Measurements from ENCODE around the gene ERICH3.

The ERICH3 gene

DNA sequence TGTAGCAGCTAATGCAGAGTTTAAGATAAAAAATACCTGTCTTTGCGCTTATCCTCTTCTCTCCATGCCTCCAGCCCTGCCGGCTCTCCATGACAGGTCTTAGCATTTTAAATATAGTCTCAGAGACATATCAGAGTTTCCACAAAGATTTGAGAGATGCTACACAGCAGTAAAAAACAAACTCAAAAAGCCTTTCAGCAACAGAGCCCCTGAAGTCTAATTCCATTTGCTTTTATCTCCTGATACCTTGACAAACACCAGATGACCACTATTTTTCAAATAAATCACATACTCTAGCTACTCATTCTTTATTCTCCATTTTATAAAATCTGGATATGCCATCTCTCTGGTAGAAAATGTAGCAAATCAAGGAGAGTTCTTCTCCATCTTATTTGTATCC is 81.6 kb downstream of the ERICH3 start:
- in situ Hi-C loops (cut with MboI; ENCODE audit: low sequenced_read_pairs), result no loop called here

DNA sequence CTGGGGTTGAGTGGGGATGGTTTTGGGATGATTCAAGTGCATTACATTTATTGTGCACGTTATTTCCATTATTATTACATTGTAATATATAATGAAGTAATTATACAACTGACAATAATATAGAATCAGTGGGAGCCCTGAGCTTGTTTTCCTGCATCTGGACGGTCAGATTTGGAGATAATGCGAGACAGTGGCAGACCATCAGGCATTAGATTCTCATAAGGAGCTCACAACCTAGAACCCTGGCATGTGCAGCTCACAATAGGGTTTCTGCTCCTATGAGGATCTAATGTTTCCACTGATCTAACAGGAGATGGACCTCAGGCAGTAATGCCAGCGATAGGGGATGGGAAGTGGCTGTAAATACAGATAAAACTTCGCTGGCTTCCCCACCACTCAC is 83.3 kb downstream of the ERICH3 start:
- in situ Hi-C loops (cut with MboI; ENCODE audit: low sequenced_read_pairs), result no loop called here

DNA sequence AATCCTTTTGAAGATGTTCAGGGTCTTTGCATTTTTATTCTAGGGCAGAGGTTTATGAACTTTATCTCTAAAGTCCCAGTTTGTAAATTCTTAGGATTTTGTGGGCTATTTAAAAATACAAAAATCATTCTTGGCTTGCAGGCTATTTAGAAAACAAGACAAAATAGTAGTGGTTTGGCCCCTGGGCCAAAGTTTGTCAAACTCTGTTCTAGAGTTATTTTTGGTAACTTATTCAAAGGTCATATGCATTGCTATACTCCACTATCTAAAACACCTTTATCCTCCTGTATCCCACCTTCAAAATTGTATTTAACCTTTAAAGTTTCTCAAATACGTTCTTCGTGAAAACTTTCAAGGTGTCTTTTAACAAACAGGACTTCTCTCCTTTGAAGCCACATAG is 85.7 kb downstream of the ERICH3 start:
- in situ Hi-C loops (cut with MboI; ENCODE audit: low sequenced_read_pairs), result no loop called here

DNA sequence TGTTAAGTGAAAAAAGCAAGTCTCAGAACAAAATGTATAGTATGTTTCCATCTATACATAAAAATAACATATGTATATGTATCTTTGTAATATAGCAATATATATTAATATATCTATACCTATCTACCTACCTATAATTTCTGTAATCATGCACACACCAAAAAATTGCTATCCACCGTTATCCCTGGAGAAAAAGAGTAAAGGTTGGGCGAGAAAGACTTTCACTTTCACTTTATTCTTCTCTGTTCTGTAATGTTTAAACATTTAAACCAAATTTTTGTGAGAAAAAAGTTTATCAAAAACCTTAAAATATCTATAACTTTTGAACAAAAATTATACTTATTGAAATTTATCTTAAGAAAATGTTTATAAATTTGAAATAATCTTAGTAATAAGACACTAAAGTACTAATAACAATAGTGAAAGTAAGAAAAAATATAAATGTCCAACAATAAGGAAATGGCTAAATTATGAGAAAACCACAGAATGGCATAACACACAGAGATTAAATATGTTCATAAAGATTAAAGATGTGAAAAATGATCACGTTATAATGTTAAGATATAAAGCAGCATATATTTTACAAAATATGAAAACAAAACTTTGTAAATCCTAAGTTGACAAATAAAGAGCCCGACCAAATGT is 87.2 kb downstream of the ERICH3 start:
- in situ Hi-C loops (cut with MboI; ENCODE audit: low sequenced_read_pairs), result no loop called here

DNA sequence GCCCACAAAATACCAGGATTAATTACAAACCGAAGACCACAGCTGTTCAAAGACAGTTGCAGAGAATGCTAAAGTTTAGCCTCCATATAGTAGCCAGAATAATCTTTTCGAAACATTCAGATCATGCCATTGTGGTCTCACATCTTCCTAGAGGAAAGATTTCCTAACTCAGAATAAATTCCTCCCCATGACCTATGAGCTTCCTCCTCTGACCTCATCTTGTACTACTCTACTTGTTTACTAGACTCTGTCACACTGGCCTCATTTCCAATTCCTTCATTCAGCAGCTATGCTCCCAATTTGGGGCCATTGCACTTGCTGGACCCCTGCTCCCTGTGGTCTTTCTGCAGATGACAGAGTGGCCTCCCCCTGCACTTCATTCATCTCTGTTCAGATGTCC is 89.4 kb downstream of the ERICH3 start:
- in situ Hi-C loops (cut with MboI; ENCODE audit: low sequenced_read_pairs), result no loop called here

DNA sequence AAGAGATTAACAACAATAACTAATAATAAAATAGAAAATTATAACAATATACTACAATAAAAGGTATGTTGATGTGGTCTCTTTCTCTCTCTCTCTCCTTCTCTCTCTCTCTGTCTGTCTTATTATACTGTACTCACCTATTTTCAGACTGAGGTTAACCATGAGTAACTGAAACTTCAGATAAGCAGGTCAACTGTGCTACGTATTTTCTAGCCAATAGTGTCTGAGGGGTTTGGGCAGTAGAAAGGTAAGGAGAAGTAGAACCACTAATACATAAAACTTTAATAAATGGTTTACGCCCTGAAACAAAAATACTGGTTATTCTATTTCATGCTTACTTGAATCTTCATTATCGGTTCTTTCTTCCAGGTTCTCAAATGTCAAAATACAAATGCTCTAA is 90.2 kb downstream of the ERICH3 start:
- in situ Hi-C loops (cut with MboI; ENCODE audit: low sequenced_read_pairs), result no loop called here

DNA sequence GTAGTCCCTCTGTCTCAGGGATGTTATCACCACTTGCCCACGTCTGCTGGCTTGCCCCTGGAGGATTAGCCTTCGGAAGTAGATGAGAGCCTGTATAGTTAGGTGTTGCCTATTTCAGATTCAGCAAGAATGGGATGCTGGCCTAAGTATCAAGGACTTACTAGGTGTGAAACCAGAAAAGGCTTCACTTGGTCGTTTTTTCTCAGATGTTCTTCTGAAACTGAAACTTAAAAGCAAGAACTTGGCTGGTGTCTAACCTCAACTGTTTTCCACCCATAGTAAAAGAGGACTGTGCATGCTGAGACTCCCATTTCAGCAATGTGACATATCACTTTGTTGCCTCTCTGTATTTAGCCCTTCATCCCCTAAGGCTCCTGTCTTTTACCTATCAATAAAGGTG is 94.2 kb downstream of the ERICH3 start:
- in situ Hi-C loops (cut with MboI; ENCODE audit: low sequenced_read_pairs), result no loop called here

DNA sequence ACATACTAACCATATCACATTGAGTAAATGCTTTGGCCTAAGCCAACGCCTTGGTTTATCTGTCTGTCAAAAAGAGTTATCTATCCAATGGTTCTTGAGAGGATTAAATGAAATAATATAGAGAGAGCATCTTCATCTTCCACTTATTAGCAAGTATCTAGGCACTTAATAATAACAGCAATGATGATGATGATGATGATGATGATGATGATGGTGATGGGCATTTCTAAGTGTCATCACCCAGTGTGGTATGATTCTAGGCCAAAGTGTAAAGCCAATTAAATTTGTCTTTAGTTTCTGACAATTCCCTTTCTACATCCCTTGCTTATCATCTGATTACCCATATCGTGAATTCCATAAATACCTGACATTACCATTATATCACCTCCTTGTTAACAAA is 95.5 kb downstream of the ERICH3 start:
- in situ Hi-C loops (cut with MboI; ENCODE audit: low sequenced_read_pairs), result no loop called here

DNA sequence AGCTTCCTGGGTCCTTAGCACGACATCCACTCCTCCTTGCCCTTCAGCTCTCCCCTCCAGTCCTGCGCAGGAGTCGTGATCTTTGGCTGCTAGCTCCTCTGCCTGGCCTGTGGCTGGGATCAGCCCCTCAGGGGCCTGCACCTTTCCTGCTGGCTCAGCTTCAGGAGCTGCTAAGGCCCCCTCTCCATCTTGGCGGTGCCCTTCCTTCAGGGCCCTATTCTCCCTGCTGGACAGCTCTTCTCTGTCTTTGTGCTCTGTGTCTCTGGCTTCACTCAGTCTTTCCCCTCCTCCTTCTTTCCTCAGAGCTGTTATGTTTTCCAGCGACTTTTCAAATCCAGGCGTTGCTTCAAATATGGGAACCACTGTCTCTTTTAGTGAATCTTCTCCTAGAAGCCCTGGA is 101.7 kb downstream of the ERICH3 start:
- in situ Hi-C loops (cut with MboI; ENCODE audit: low sequenced_read_pairs), result no loop called here

DNA sequence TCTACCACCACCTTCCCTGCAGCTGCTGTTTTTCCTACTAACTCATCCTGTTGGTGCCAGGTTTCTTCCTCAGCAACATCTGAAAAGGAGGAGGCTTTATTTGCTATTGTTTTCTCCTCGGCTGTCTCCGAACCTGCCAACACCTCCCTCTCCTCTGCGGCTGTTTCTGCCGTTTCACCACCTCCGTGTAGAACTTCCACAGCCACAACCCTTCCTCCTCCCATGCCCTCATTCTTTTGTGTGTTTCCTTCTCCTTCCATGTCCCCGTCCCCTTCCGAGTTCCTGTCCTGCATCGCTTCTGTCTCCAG is 102.1 kb downstream of the ERICH3 start:
- in situ Hi-C loops (cut with MboI; ENCODE audit: low sequenced_read_pairs), result no loop called here

DNA sequence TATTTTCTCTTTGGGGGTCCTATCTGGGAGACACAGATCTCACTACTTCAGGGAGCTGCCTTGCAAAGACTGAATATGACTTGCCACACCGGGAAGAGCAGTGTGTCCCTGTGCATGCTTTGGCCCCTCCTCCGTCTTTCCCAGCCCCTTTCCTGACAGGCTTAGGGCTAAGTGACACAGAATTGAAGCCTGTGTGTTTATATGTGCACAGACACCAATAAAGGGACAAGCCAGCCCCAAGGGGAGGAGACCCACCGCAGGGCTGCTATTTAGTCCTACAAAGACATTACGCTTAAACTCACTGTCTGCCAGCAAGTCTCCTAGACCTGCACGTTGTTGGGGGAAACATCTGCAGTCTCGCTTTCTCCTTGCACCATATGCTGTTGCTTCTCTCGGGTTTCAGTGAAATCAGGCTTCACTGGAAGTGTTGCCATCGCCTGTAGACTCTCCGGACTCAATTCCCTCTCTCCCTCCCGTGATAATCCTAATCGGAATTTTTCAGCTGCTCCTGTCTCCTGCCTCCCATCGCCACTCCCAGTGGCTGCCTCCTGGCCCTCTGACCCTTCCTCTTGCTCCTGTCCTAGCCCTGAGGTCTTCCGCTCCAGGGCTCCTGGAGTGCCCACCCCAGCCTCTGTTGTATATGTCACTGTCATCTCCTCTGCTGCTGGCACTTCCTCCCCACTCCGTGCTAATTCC is 102.6 kb downstream of the ERICH3 start:
- in situ Hi-C loops (cut with MboI; ENCODE audit: low sequenced_read_pairs), result no loop called here

DNA sequence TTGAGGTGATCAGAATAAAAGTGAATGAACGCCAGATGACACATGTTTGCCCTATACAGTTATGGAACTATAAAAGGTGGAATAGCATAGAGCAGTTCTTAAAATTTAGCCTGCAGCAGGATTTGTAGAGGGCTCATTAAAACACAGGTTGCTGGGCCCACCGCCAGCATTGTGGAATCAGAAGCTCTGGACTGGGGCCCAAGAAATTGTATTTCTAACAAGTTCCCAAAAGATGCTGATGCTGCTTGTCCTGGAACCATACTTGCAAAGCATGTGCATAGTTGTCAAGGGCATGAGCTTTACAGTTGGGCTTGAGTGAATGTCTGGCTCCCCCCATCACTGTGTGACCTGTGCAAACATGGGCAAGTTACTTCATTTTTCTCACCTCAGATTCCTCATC is 123.7 kb downstream of the ERICH3 start:
- in situ Hi-C loops (cut with MboI; ENCODE audit: low sequenced_read_pairs), result no loop called here

DNA sequence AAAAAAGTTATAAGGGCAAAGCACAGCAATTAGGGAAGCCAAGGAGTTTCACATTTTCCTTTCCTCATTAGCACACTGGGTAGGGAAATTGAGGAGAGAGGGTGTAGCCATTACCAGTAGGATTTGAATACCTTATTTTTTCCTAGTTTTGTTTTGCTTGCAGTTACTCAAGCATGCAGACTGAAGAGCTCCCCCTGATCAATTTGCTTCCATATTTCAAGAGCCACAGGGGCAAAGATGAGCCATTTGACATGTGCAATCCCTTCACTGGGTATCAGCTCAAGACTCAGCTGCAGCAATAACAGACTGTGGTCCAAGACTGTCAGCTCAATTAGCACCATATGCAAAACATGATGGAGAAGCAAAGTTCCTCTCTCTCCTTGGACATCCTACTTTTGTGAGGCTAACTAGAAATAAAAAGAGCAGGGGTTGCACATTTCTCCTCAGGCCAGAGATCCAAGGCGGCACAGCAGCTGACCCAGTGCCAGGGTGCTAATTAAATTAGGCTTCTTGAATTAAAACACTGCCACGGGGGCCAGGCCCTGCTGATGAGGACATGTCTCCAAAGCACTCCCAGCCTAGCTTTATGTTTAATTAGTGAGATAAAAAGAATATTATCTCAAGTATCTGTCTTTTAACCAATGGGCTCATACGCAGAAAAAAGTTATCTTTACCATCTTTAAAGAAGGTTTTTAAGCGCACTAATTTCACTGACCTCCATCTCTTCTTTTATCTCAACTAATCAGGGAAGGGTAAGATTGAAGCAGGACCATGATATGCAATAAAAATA is 124.4 kb downstream of the ERICH3 start:
- in situ Hi-C loops (cut with MboI; ENCODE audit: low sequenced_read_pairs), result no loop called here

DNA sequence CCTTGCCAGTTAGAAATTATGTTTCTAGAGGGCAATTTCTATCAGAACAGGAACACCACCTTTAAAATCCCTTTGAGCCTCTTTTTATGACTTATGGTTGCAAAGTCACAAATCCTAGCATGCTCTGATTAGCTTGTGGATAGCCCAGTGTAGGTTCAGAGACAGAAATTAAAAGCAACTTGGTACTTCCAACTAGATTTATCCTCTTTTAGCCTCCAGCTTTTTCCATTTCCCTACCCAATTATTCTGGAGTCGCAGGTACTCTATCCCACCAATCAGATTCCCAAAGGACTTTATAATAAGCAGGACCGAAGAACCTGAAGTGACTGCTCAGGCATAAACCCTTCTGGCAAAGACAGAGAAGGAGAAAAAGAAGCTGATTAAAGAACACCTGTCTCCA is 127.8 kb downstream of the ERICH3 start:
- in situ Hi-C loops (cut with MboI; ENCODE audit: low sequenced_read_pairs), result no loop called here

DNA sequence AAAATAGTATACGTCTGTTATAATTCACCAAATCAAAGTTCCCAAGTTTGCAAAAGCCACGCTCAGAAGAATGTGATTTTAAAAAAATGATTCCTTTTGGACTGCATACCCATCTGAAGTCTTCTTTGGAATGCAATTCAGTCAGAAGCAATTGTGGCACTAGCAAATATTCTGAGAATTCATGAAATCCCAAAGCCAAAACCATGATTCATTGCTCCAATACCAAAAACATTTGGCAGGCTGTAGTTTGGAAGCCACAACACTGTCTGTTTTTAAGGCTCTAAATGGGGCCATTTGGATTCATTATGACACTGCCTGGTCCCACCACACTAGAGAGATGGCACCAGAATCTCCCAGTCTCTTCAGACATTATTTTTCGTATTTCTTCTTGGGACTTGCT is 139.4 kb downstream of the ERICH3 start:
- in situ Hi-C loops (cut with MboI; ENCODE audit: low sequenced_read_pairs), result no loop called here

DNA sequence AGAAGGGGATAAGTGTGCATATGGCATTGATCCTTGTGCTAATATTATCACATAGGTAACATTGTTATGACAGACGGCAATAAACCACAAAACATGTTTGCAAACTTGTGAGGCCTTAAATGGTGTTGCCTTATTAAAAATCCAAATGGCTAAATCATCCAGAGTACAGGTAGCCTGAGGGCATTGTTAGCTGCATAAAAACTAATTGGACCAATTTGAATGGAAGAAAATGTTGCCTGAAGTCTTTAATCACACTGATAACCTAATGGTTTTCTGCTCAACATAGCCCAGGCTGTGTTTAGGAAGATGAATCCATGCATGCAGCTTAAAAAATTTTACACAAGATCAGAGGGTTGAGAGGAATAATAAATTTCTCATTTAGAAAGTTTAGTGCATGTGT is 141.8 kb downstream of the ERICH3 start:
- in situ Hi-C loops (cut with MboI; ENCODE audit: low sequenced_read_pairs), result no loop called here

DNA sequence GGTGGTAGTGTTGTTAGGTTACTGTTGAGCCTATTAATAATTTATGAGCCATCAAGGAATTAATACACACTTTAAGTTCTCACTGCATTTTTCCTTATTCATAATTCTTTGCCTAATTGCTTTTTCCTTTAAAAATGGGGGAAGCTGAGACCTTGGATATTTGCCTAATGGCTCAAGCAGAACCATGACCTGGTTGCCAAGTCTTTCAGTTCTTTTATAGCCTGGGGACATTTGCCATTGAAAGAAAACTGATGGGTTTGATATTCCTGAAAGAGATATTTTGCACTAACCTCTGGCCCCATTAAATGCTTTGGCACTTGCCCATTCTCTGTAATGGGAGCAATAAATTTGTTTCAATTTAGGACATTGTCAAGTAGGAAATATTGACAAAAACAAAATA is 142.7 kb downstream of the ERICH3 start:
- in situ Hi-C loops (cut with MboI; ENCODE audit: low sequenced_read_pairs), result no loop called here

DNA sequence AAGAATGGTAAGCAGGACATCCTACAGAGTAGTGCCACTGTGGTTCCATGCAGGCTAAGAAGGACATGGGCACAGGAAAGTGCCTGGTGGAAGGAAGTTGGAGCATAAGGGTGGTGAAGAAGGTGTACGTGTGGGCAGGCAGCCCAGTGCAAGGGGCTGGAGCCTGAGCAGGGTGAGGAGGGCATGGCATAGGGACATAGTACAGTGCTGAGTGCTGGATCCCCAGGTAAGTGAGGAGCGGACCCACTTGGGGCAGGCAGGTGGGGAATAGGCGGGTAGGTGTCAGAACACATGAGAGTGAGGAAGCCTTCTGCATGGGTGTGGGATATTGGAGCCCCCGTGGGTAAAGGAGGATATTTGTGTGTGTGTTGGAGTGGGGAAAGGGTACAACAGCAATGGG is 145.5 kb downstream of the ERICH3 start:
- in situ Hi-C loops (cut with MboI; ENCODE audit: low sequenced_read_pairs), result no loop called here

DNA sequence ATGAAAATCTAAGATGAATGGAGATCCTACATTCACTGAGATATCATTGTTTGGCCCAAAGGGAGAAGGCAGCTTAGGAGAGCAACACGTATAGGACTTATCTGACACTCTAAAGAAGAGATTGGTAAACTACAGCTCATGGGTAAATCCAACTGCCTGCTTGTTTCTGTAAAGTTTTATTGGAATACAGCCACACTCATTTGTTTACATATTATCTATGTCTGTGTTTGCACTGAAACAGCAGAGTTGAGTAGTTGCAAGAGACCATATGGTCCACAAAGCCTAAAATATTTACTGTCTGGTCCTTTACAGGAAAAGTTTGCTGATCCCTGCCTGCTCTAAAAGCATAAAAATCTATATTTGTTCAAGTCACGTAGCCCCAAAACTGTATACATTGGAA is 146.9 kb downstream of the ERICH3 start:
- in situ Hi-C loops (cut with MboI; ENCODE audit: low sequenced_read_pairs), result no loop called here

DNA sequence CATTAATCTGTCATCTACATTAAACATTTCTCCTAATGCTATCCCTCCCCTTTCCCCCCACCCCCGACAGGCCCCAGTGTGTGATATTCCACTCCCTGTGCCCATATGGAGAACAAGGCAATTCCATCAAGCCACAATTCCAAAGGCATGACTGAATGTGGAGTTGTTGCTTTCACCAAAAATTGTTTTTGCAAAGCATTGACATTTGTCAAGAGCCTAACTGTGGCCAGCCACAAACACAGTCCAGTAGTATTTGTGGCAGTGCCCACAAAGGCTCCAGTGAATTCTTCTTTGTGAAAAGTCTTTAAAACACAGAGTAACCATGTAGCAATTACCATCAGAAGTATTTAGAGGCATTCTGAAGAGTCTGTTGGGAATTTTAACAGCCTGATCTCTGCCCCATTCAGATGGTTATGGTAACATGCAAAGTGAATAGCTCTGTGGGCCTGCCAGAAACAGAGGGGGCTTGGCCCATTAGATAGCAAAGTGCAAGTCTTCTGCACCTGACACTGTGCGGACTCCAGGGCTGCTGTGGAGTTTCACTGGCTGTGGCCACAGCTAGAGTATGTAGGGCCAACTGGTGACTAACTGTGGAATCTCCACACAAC is 149.6 kb downstream of the ERICH3 start:
- in situ Hi-C loops (cut with MboI; ENCODE audit: low sequenced_read_pairs), result no loop called here

DNA sequence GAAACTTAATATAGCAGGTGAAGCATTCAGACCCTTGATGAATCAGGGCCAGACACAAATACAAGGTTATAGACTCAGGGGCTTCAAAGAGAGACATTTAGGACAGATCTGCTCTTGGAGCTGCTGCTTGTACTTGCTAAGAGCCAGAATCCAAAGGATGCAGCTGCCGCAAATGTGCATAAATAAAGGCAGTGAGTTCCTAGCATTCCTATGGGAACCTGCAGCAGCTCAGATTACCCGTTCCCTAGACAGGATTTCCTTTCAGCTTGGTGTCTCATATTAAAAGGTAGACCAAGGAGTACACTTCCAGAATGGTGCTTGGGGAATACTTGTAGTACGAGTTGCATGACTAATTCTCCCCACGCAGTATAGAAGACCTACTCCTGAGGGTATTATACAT is 151.4 kb downstream of the ERICH3 start:
- in situ Hi-C loops (cut with MboI; ENCODE audit: low sequenced_read_pairs), result no loop called here
